Psoas muscle (tissue), 8 donors: Measurements from ENCODE around the gene PHF23. TPM values are rescaled to one million over a fixed set of nuclear protein-coding genes. Genes with fewer than 3 reads are reported as not detected.

Experiments used
- ATAC-seq, 4 donors: fragments of 200-7000 bp; cut with Tn5 transposase; one replicate each; pipeline ENCODE4 v1.9.1; 2020; ENCODE audit warnings: moderate library complexity in 3 of 4, mild to moderate bottlenecking in 2 of 4
- DNase-seq, 2 donors: peaks; one replicate each; pipeline ENCODE4 v3.0.0-alpha.2; 2020
- H3K27ac ChIP-seq: fragments of 200-600 bp; one replicate; pipeline ENCODE4 v1.8.0; 2022
- H3K27me3 ChIP-seq, 3 donors: fragments of 200-600 bp in 1 of 3; one replicate each; pipeline versions ENCODE4 v1.6.1 to v1.8.0; 2013 to 2022; ENCODE audit warnings: low read length in 2 of 3, mild to moderate bottlenecking in 2 of 3, moderate library complexity in 1 of 3; ENCODE audit not compliant: insufficient read depth in 3 of 3
- H3K36me3 ChIP-seq, 2 donors: fragments of 200-600 bp in 1 of 2; one replicate each; pipeline versions ENCODE4 v1.6.1 to v1.8.0; 2013 to 2022; ENCODE audit warnings: low read depth in 1 of 2, mild to moderate bottlenecking in 1 of 2, moderate library complexity in 1 of 2; ENCODE audit not compliant: insufficient read depth in 1 of 2
- H3K4me1 ChIP-seq: fragments of 200-600 bp; one replicate; pipeline ENCODE4 v1.8.0; 2022
- H3K4me3 ChIP-seq: fragments of 200-600 bp; one replicate; pipeline ENCODE4 v1.8.0; 2022; ENCODE audit warnings: mild to moderate bottlenecking
- H3K9me3 ChIP-seq: fragments of 200-600 bp; one replicate; pipeline ENCODE4 v1.8.0; 2022
- WGBS, 3 donors: extraction: QIAGEN DNeasy Blood & Tissue Kit; methylation state at CpG; one replicate each; pipeline versions ENCODE4 v1.1.6 to v1.1.7; 2013; 5-methylcytosine and 5-hydroxymethylcytosine counted together
- intact Hi-C, 2 donors: fragments of 100-400 bp; cut with DNase I; formaldehyde crosslinking; loops; one replicate each; pipeline versions ENCODE4 v1.11.0 to v1.14.2; 2022
- polyA plus RNA-seq, 3 donors: library from polyadenylated mRNA; stranded (reverse); fragments of 200-250 nt; gene quantifications; one replicate each; pipeline ENCODE4 v1.2.3, GENCODE V29; 2013
- total RNA-seq, 4 donors: library from RNA; stranded (reverse); fragmentation: NEBNext Ultra II Directional in 2 of 4; extraction: Animal tissue kit (Norgen Biotek cat#: 25700) in 2 of 4; gene quantifications; one replicate each; pipeline versions ENCODE4 v1.2.1 to v1.2.4, GENCODE V29; 2021 to 2023
- TF ChIP-seq, protein P1 (sequence below): fragments of 200-600 bp; IDR thresholded peaks from one replicate; pipeline ENCODE4 v1.8.0; 2022; ENCODE audit warnings: antibody characterized with exemption
- donor health status: healthy with polysubstance abuse.
- donor health status: DM: no; HTN: no; CAD: no; lungs with moderate emphysema.
- donor health status: Bipolar disorder and iron deficiency.
- donor health status: healthy.
- donor health status: DM: yes; HTN: yes; CAD: no.
- donor health status: DM: no; HTN: no; CAD: no.
- donor health status: DM: no; HTN: no; CAD: no.
- donor health status: DM: yes; HTN: yes; CAD: no.

The PHF23 gene
- total and polyA plus RNA-seq, 7 donors = 20.9 to 43.3 (median 28.2) TPM

DNA sequence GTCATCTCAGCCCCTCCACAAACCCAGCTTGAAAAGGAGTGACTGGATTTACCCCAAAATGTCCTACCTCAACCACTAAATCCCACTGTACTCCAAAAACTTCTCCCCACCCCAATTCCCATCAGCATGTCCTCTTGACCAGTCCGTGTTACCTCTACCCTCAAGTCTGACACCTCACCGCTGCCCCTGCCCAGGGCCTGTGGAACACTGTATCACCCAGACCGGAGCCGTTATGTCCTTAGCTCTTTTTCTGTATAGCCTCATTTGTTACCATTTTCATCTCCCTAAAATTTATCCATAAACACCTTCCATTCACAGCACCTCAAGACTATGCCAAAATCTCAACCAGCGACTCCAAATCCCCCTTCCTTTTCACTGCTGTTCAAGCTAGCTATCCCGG lies 2.4 kb downstream of the PHF23 start:
- peaks cover 46% of the 10 kb centered on the region for H3K4me1 ChIP-seq
- 78 to 86% (median 83%) methylated on average over 6 of the region's 6 CpGs for WGBS, 3 donors
- ATAC-seq (no peak), DNase-seq (peak in 1 of 2 donors; percentile 10)
- H3K4me3 ChIP-seq = peak overlapping the region; percentile 96
- H3K9me3 ChIP-seq = no peaks in the 10 kb centered on the region
- H3K27me3 ChIP-seq = no peaks in the 10 kb centered on the region
- TF ChIP-seq, protein P1, sequence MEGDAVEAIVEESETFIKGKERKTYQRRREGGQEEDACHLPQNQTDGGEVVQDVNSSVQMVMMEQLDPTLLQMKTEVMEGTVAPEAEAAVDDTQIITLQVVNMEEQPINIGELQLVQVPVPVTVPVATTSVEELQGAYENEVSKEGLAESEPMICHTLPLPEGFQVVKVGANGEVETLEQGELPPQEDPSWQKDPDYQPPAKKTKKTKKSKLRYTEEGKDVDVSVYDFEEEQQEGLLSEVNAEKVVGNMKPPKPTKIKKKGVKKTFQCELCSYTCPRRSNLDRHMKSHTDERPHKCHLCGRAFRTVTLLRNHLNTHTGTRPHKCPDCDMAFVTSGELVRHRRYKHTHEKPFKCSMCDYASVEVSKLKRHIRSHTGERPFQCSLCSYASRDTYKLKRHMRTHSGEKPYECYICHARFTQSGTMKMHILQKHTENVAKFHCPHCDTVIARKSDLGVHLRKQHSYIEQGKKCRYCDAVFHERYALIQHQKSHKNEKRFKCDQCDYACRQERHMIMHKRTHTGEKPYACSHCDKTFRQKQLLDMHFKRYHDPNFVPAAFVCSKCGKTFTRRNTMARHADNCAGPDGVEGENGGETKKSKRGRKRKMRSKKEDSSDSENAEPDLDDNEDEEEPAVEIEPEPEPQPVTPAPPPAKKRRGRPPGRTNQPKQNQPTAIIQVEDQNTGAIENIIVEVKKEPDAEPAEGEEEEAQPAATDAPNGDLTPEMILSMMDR = no peak
- intact Hi-C loops = loop anchor here in 1 of 2 donors (2.0 to 10.0 kb wide), 2 partner anchors 16 to 348 kb away; partner anchors contain the start of gene MPDU1
- H3K27ac ChIP-seq = peak overlapping the region; percentile 96
- H3K36me3 ChIP-seq = peaks cover 7 to 34% of the 10 kb centered on the region in 2 donors

- Histone ChIP-seq H3K27ac (peak overlapping the region; percentile 81), H3K9me3 (no peaks in the 10 kb centered on the region), H3K36me3 (peaks cover 4 to 31% of the 10 kb centered on the region in 2 donors), H3K4me1 (peaks cover 41% of the 10 kb centered on the region), H3K4me3 (peak overlapping the region; percentile 94), H3K27me3 (no peaks in the 10 kb centered on the region)
- ATAC-seq = no peak
- TF ChIP-seq, protein P1 = no peak
- peak in 1 of 2 donors; percentile 15 for DNase-seq
- WGBS, 3 donors = 78 to 89% (median 83%) methylated on average over 22 of the region's 22 CpGs
- intact Hi-C loops = loop anchor here in 1 of 2 donors (2.0 to 10.0 kb wide), 2 partner anchors 15 to 349 kb away; partner anchors contain the start of gene MPDU1
These were observed 3.3 kb downstream of the PHF23 start for GRCh38 chr17:7235693-7236665.

DNA sequence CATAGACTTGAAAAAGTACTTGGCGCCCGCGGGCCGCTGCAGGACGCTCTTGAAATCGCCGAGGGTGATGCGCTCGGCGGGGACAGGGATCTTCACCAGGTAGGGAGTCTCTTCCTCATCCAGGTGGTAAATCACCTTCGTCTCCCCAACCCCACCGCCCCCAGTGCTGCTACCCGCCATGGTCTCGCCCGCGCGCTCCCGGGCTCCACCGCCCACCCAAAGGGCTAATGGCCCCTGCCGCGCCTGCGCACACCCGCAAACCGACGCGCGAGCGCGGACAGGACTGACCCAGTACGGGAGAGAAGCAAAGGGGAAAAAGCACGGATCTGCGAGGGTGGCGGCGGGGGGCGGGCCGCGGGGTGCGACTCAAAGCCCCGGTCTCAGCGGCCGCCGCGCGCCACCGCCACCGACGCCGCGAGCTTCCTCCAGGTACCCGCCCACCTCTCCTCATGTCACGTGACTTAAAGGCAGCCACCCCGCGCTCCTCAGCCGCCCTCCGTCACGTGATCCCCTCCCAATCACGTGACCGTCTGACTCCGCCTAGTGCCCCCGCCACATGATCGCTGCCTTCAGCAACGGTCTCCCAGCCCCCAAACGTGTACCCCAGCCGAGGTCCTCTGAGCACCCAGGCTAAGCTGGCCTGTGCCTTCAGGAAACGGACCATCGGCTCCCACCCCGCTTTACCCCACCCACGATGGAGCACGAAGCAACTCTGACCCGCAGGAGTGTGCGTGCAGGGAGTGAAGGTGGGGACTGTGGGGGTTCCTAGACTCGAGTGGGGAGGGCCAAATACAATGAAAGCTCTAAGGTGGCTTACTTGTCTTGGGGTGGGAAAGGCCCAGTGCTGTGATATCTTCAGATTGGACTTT lies 4.9 kb downstream of the PHF23 start, which contains the start of gene DVL2:
Gene DVL2, minus strand, starts transcription at position 435 of the 869 bp plus-strand sequence. Its CDS starts 255 bp downstream, at position 180.
- Histone ChIP-seq H3K9me3 (no peaks in the 10 kb centered on the region), H3K27ac (peak within 1 kb of the TSS; percentile 81), H3K36me3 (peaks cover 0 to 34% of the 10 kb centered on the region in 2 donors), H3K4me1 (peaks cover 29% of the 10 kb centered on the region), H3K4me3 (peak within 1 kb of the TSS; percentile 94), H3K27me3 (no peaks in the 10 kb centered on the region)
- TF ChIP-seq, protein P1 = no peak
- DNase-seq (peak; percentile 93 to 98), ATAC-seq (peak; percentile 67 to 79 (median 72))
- 0% methylated on average over 58 to 72 of the region's 72 CpGs for WGBS, 3 donors
- intact Hi-C loops = loop anchor here in 1 of 2 donors (10.0 kb wide), 1 partner anchor 350 kb away; the partner anchor contains the start of gene MPDU1

DNA sequence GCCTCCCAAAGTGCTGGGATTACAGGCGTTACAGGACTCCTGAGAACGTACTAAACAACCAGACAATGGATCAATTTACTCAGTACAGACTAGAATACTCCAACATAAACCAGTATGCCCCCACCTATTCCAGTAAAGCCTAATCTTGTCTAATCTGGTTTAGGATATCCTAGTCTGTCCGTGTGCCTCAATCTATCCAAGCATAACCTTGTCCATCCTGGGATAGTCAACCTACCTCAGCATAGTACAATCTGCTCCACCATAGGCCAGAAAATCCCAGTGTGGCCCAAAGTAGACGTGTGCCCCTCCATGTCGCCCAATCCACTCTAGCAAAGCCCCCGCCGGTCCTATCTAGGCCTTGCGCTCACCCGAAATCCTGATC lies 5.6 kb downstream of the PHF23 start:
- Histone ChIP-seq H3K36me3 (peaks cover 0 to 40% of the 10 kb centered on the region in 2 donors), H3K27ac (peak overlapping the region; percentile 81), H3K9me3 (no peaks in the 10 kb centered on the region), H3K27me3 (no peaks in the 10 kb centered on the region), H3K4me3 (peak overlapping the region; percentile 94), H3K4me1 (peaks cover 29% of the 10 kb centered on the region)
- TF ChIP-seq, protein P1 = no peak
- intact Hi-C loops = loop anchor here in 1 of 2 donors (10.0 kb wide), 1 partner anchor 351 kb away; the partner anchor contains the start of gene MPDU1
- DNase-seq = no peak
- ATAC-seq = peak in 2 of 4 donors; percentile 0
- WGBS, 3 donors = 0 to 1% (median 1%) methylated on average over 9 of the region's 9 CpGs
